HUES64 (cell line): Measurements from ENCODE around the gene ABHD2.

Experiments used
- H3K27ac ChIP-seq: 2 replicates; pipeline ENCODE4 v1.7.0; 2013; ENCODE audit warnings: low read depth, low read length, inconsistent platforms
- H3K27me3 ChIP-seq: 2 replicates; pipeline ENCODE4 v1.6.1; 2013; ENCODE audit warnings: mild to moderate bottlenecking, low read length; ENCODE audit not compliant: insufficient read depth
- H3K36me3 ChIP-seq: 2 replicates; pipeline ENCODE4 v1.6.1; 2013; ENCODE audit warnings: mild to moderate bottlenecking, low read length; ENCODE audit not compliant: insufficient read depth
- H3K4me1 ChIP-seq: 2 replicates; pipeline ENCODE4 v1.6.1; 2013; ENCODE audit warnings: mild to moderate bottlenecking, low read length, moderate library complexity; ENCODE audit not compliant: insufficient read depth
- H3K4me3 ChIP-seq: 2 replicates; pipeline ENCODE4 v1.5.1; 2013; ENCODE audit warnings: mild to moderate bottlenecking, low read length, moderate library complexity
- H3K9ac ChIP-seq: 2 replicates; pipeline ENCODE4 v1.6.1; 2013; ENCODE audit warnings: mild to moderate bottlenecking, low read depth, low read length
- H3K9me3 ChIP-seq: 2 replicates; pipeline ENCODE4 v1.6.1; 2013; ENCODE audit warnings: low read depth, low read length; ENCODE audit not compliant: insufficient read depth
- WGBS: fragments of 150-250, 120-280 bp; methylation state at CpG from one replicate; pipeline ENCODE4 v1.1.7; 2013; ENCODE audit warnings: missing lambda C conversion rate; 5-methylcytosine and 5-hydroxymethylcytosine counted together

Gene ABHD2

DNA sequence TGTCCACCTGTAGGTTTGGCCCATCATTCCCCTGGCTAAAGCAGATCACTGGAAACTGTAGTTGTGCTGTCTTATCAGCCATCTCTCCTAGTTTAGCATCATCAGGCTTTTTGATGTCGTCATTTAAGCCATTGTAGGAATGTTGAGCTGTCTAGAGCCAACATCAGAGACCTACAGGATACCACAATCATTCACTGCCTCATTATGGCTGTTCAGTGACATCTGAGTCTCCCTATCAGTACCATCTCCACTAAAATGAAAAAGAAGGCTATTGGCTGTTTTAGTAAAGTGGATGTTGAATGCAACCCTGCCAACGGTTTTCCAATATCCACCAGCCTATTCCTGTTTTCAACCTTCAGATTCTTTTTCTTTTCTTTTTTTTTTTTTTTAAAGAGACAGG is 103.9 kb downstream of the ABHD2 start:
- Histone ChIP-seq H3K9me3 (no peaks in the 10 kb centered on the region), H3K27me3 (no peaks in the 10 kb centered on the region), H3K27ac (no peak overlapping the region), H3K9ac (no peak overlapping the region), H3K4me3 (no peak overlapping the region), H3K36me3 (peaks cover 14% of the 10 kb centered on the region; the same call in 1 of the 2 replicates), H3K4me1 (peaks cover 5% of the 10 kb centered on the region)
- WGBS, result 86% methylated on average over 2 of the region's 2 CpGs

GRCh38 chr15:89192766-89193165 is 104.5 kb downstream of the ABHD2 start:
- Histone ChIP-seq H3K36me3 (peaks cover 14% of the 10 kb centered on the region; the same call in 1 of the 2 replicates), H3K4me1 (peaks cover 12% of the 10 kb centered on the region)
- WGBS, result 88% methylated on average over 2 of the region's 3 CpGs

GRCh38 chr15:89194608-89195007 is 106.4 kb downstream of the ABHD2 start:
- Histone ChIP-seq H3K27ac (no peak overlapping the region), H3K9me3 (no peaks in the 10 kb centered on the region), H3K4me3 (no peak overlapping the region), H3K36me3 (peaks cover 8% of the 10 kb centered on the region; the same call in 1 of the 2 replicates), H3K4me1 (peaks cover 30% of the 10 kb centered on the region), H3K27me3 (no peaks in the 10 kb centered on the region), H3K9ac (no peak overlapping the region)
- WGBS, result 89% methylated on average over 4 of the region's 4 CpGs

More at GRCh38 chr15:89192766-89193165, 104.5 kb downstream of the ABHD2 start:
- H3K4me3 ChIP-seq, result no peak overlapping the region
- no peaks in the 10 kb centered on the region for H3K27me3 ChIP-seq
- no peaks in the 10 kb centered on the region for H3K9me3 ChIP-seq
- H3K9ac ChIP-seq, result no peak overlapping the region
- no peak overlapping the region for H3K27ac ChIP-seq

DNA sequence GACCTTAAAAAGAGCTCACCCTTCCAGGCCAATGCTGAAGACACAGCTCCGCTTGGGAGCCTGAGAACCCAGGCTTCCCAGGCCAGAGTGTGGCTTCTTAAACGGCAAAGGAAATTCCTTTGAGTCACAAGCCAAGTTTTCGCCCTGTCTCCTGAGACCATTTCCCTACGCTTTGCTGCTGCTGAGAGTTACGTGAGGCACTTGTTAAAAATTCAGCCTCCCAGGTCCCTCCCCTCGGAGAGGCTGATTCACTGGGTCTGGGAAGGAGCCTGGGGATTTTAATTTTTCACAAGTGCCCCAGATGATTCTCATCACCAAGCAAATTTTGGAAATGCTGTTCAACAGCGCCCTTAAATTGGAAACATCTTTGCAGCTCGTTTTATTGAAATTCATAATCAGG is 107.6 kb downstream of the ABHD2 start:
- Histone ChIP-seq H3K9me3 (no peaks in the 10 kb centered on the region), H3K4me3 (no peak overlapping the region), H3K36me3 (0 out of 2 replicates have a peak, but pooled peaks cover 8% of the 10 kb centered on the region), H3K4me1 (peaks cover 38% of the 10 kb centered on the region), H3K27ac (no peak overlapping the region), H3K27me3 (no peaks in the 10 kb centered on the region), H3K9ac (no peak overlapping the region)
- WGBS, result 86% methylated on average over 8 of the region's 8 CpGs

DNA sequence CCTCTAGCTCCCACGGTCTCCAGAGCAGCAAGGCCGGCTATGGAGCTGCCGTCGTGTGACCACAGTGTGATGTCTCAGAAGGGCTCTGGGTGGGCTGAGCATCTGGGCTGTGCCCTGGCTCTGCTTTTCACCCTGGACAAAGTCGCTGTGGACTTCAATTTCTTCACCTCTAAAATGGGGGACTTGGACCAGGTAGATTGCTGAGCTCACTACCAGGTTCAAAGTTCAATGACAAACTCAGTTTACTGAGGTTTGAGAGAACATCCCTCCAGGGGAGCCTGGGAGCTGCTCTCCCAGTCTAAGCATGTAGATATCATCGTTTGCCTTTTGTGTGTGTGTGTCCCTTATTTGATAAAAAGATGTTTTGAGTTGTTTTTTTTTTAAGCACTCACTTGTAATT is 108.0 kb downstream of the ABHD2 start:
- peaks cover 38% of the 10 kb centered on the region for H3K4me1 ChIP-seq
- no peak overlapping the region for H3K27ac ChIP-seq
- no peaks in the 10 kb centered on the region for H3K27me3 ChIP-seq
- no peak overlapping the region for H3K4me3 ChIP-seq
- H3K9me3 ChIP-seq, result no peaks in the 10 kb centered on the region
- WGBS, result 92% methylated on average over 6 of the region's 6 CpGs
- 0 out of 2 replicates have a peak, but pooled peaks cover 8% of the 10 kb centered on the region for H3K36me3 ChIP-seq
- H3K9ac ChIP-seq, result no peak overlapping the region

GRCh38 chr15:89196994-89197393 is 108.7 kb downstream of the ABHD2 start:
- no peaks in the 10 kb centered on the region for H3K27me3 ChIP-seq
- H3K9ac ChIP-seq, result no peak overlapping the region
- WGBS, result 90% methylated on average over 7 of the region's 7 CpGs
- H3K27ac ChIP-seq, result peak overlapping the region; percentile 81; the same call in 1 of the 2 replicates
- no peak overlapping the region for H3K4me3 ChIP-seq
- 0 out of 2 replicates have a peak, but pooled peaks cover 8% of the 10 kb centered on the region for H3K36me3 ChIP-seq
- H3K4me1 ChIP-seq, result peaks cover 38% of the 10 kb centered on the region
- H3K9me3 ChIP-seq, result no peaks in the 10 kb centered on the region

DNA sequence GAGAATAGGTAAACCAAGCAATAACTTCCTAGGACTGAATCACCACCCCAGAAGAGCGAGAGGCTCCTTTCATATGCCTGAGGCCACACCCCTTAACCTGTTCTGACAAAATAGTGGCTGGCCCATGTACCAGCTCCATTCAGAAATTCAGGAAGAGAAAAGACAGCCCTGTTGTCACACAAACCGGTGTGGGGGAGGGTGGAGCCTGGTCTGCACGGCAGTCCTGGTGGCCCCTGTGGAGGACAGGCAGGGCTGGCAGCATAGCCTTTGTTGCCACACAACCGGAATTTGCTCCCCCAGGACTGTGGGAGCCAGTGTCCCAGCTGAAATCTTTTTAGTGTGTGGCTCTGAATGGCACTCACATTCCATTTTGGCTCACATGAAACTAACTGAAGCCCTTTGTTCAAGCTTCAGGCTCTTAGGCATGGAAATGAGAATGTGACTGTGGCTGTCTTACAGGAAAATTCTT is 109.3 kb downstream of the ABHD2 start:
- peak overlapping the region; percentile 1; the same call in 1 of the 2 replicates for H3K4me3 ChIP-seq
- H3K36me3 ChIP-seq, result 0 out of 2 replicates have a peak, but pooled peaks cover 8% of the 10 kb centered on the region
- no peaks in the 10 kb centered on the region for H3K27me3 ChIP-seq
- no peaks in the 10 kb centered on the region for H3K9me3 ChIP-seq
- H3K27ac ChIP-seq, result peak overlapping the region; percentile 81
- H3K4me1 ChIP-seq, result peaks cover 43% of the 10 kb centered on the region
- WGBS, result 18% methylated on average over 4 of the region's 4 CpGs
- H3K9ac ChIP-seq, result peak overlapping the region; percentile 41; the same call in 1 of the 2 replicates

DNA sequence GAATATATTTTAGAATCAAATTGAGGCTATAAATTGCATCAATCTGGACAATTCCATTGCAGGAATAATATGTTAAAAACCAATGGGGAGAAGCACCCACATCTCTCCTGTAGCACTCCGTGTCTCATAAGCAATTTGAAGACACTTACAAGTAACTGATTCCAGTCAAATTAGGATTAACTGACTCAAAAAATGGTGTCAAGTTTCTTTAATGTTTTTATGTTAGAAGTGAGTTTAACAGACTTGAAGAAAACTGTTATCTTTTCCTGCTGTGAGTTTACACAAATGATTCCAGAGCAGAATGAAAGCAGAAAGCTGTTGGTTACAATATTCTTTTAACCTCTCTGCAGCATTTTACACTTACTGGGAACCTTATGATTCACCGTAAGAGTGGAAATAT is 109.9 kb downstream of the ABHD2 start:
- peak overlapping the region; percentile 41; the same call in 1 of the 2 replicates for H3K9ac ChIP-seq
- peaks cover 45% of the 10 kb centered on the region for H3K4me1 ChIP-seq
- 0 out of 2 replicates have a peak, but pooled peaks cover 2% of the 10 kb centered on the region for H3K36me3 ChIP-seq
- peak overlapping the region; percentile 81 for H3K27ac ChIP-seq
- no peaks in the 10 kb centered on the region for H3K27me3 ChIP-seq
- WGBS, result 78% methylated on average over 2 of the region's 2 CpGs
- H3K9me3 ChIP-seq, result no peaks in the 10 kb centered on the region
- H3K4me3 ChIP-seq, result no peak overlapping the region

GRCh38 chr15:89198934-89199333 is 110.7 kb downstream of the ABHD2 start:
- Histone ChIP-seq H3K9ac (no peak overlapping the region), H3K36me3 (no peaks in the 10 kb centered on the region), H3K27me3 (no peaks in the 10 kb centered on the region), H3K27ac (peak overlapping the region; percentile 81), H3K9me3 (no peaks in the 10 kb centered on the region), H3K4me1 (peaks cover 45% of the 10 kb centered on the region), H3K4me3 (no peak overlapping the region)
- 86% methylated on average over 3 of the region's 3 CpGs for WGBS

- WGBS, result 23% methylated on average over 4 of the region's 6 CpGs
- Histone ChIP-seq H3K9ac (no peak overlapping the region), H3K4me1 (peaks cover 45% of the 10 kb centered on the region)
Measured at GRCh38 chr15:89199746-89200145, 111.5 kb downstream of the ABHD2 start.

DNA sequence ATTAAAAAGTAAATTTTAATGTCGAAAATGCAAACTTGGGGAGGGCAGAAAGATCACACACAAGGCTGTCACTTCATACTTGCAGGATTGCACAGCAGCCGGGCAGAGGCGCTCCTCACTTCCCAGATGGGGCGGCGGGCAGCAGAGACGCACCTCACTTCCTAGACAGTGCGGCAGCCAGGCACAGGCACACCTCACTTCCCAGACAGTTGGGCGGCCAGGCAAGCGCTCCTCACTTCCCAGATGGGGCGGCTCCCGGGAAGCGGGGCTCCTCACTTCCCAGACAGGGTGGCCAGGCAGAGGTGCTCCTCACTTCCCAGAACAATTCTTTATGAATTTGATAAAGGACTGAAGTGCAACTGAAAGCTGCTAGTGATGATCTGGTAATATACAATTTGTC is 111.9 kb downstream of the ABHD2 start:
- Histone ChIP-seq H3K27me3 (no peaks in the 10 kb centered on the region), H3K4me3 (no peak overlapping the region), H3K9ac (no peak overlapping the region), H3K4me1 (peaks cover 45% of the 10 kb centered on the region), H3K9me3 (no peaks in the 10 kb centered on the region), H3K27ac (peak overlapping the region; percentile 81; the same call in 1 of the 2 replicates), H3K36me3 (no peaks in the 10 kb centered on the region)
- 94% methylated on average over 12 of the region's 12 CpGs for WGBS

More at GRCh38 chr15:89199746-89200145, 111.5 kb downstream of the ABHD2 start:
- H3K27me3 ChIP-seq, result no peaks in the 10 kb centered on the region
- peak overlapping the region; percentile 81; the same call in 1 of the 2 replicates for H3K27ac ChIP-seq
- no peaks in the 10 kb centered on the region for H3K36me3 ChIP-seq
- no peak overlapping the region for H3K4me3 ChIP-seq
- no peaks in the 10 kb centered on the region for H3K9me3 ChIP-seq
